Measurements from ENCODE around the gene WFS1. TPM values are rescaled to one million over a fixed set of nuclear protein-coding genes. Genes with fewer than 3 reads are reported as not detected.
A peak's percentile ranks its signal among the peaks of the same experiment; 100 is the strongest.

WFS1 gene
- total and polyA plus RNA-seq, 2 of the 13 experiments (the other 11 are each of a cell fraction or from before 2014, with no cell fraction given): 39.1 to 42.2 TPM

DNA sequence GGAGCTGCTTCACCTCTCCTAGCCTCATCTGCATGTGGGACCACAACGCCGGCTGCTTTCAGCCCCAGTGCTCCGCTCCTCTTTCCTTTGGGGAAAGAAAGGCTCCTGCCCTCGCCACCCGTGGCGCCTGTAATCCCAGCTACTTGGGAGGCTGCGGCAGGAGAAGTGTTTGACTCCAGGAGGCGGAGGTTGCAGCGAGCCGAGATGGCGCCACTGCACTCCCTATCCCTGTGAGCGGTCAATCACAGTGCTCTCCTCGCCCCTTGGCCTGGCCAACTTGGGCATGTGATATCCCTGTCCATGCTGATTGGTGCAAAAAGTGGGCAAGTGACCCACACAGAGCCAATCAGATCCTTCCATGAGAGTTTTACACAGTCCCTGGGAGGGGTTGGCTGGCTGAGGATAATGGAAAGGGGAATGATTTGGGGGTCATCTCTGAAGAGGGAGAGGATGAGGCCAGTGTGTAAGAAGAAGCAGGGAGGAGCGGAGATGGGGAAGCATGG lies 56.2 kb downstream of the WFS1 start (continued):
- TF ChIP-seq ZSCAN21 (CRISPR knock-in tag; IDR thresholded peaks at IDR 0.05; ENCODE audit: borderline replicate concordance) (no peak), GABPA (IDR thresholded peaks at IDR 0.05; ENCODE audit: low read depth, low read length) (no peak), GABPA (CRISPR knock-in tag; IDR thresholded peaks at IDR 0.05; ENCODE audit: low read depth) (no peak), AKAP8 (CRISPR knock-in tag; IDR thresholded peaks at IDR 0.05) (no peak), NFYB (CRISPR knock-in tag; IDR thresholded peaks at IDR 0.05) (peak; percentile 51; the same call in 1 of the 2 replicates)

DNA sequence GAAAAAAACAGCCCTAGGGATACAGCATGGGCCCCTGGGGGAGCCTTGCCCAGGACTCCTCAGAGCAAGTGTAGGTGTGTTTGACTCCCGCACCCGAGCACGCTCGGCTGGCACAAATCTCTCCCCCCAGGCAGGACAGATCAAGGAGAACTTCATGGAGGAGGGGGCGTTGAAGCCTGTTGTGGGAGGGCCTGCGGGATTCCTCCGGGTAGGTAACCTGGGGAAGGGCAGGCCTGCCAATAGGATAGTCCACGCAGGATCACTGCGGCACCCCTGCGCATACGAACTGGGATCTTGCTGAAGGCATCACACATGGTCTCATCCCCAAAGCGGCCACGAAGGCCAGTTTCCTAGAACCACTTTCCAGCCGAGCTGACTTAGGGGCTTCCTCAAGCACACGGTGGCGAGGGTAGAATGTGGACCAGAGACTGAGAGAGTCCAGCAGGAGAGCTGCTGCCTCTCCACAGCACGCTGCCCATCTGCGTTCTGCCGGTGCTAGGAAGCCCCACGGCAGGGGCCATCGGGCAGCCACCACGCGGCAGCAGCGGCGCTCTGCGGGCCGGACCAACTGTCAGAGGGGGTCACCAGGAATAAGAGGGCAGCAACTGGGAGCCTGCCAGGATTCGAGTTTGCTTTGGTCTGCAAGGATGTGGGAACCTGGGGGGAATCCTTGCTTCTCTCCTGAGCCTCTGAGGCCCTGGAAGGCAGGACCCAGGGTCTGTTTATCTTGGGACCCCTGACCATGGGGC lies 56.8 kb downstream of the WFS1 start:
- peaks cover 88% of the 10 kb centered on the region for H3K4me1 ChIP-seq (ENCODE audit: insufficient read depth, low read length)
- DNase-seq (ENCODE audit: low spot score) (no peak), FAIRE-seq (no peak), ATAC-seq (no peak)
- H3K27ac ChIP-seq (ENCODE audit: extremely low read length, insufficient read depth, low read length): no peak overlapping the region
- no peaks in the 10 kb centered on the region for H3K9me3 ChIP-seq (ENCODE audit: low read length)
- H3K9ac ChIP-seq (ENCODE audit: insufficient read depth, low read depth, low read length): no peak overlapping the region
- ChIA-PET POLR2A (interaction anchor here (1.0 to 1.2 kb wide), 2 partner anchors 17 to 62 kb away, joined by 5 to 9 read pairs; no protein-coding TSS in a partner anchor), CTCF (ENCODE audit: low intra/inter-chr PET ratio, low total read pairs) (interaction anchor here (1.4 to 7.9 kb wide), 4 partner anchors 17 to 75 kb away, joined by 6 to 66 read pairs (median 38); no protein-coding TSS in a partner anchor)
- 91% methylated on average over 15 of the region's 28 CpGs for WGBS (ENCODE audit: low lambda C conversion rate)
- no TSS peak for BruUV-seq (replicated peaks)
- intact Hi-C loops (cut with micrococcal nuclease; ENCODE audit: unreplicated experiment): loop anchor here (1.0 kb wide), 3 partner anchors 18 to 76 kb away; no protein-coding TSS in a partner anchor
- H3K4me3 ChIP-seq (replicated peaks in 1 of 3; ENCODE audit: insufficient read depth in 1 of 3, low read depth in 2 of 3, low read length in 3 of 3): no peak overlapping the region
- H2AFZ ChIP-seq (ENCODE audit: low read length): no peak overlapping the region
- in situ Hi-C loops (cut with HindIII; ENCODE audit: extremely low pct_ligation_motif_present, low pct_unique_long_range_greater_than_20kb): loop anchor here (5.0 kb wide), 1 partner anchor 64 kb away; no protein-coding TSS in a partner anchor
- no peaks in the 10 kb centered on the region for H3K36me3 ChIP-seq (replicated peaks in 1 of 2; ENCODE audit: control insufficient read depth in 1 of 2, insufficient read depth in 2 of 2, low read length in 2 of 2)
- peaks cover 0 to 18% of the 10 kb centered on the region in 2 experiments; a peak in 3 of 5 replicates for H3K27me3 ChIP-seq (ENCODE audit: control insufficient read depth in 1 of 2, insufficient read depth in 2 of 2, low read length in 2 of 2)
- H3K79me2 ChIP-seq (ENCODE audit: insufficient read depth, low read length): peaks cover 10% of the 10 kb centered on the region
- no peaks in the 10 kb centered on the region for H4K20me1 ChIP-seq (ENCODE audit: insufficient read depth, low read length)
- no peak overlapping the region for H3K4me2 ChIP-seq (ENCODE audit: low read depth, low read length)
- TF ChIP-seq ZNF367 (CRISPR knock-in tag; IDR thresholded peaks at IDR 0.05; ENCODE audit: borderline replicate concordance) (no peak), ISL2 (CRISPR knock-in tag; IDR thresholded peaks at IDR 0.05) (no peak), SOX5 (CRISPR knock-in tag; IDR thresholded peaks at IDR 0.05; ENCODE audit: borderline replicate concordance) (no peak), KAT2B (IDR thresholded peaks at IDR 0.05; ENCODE audit: borderline replicate concordance, low read depth, low read length) (no peak), GTF3A (CRISPR knock-in tag; conservative IDR thresholded peaks at IDR 0.05) (no peak), FOXA1 (IDR thresholded peaks at IDR 0.05) (no peak), FOXA1 (CRISPR knock-in tag; IDR thresholded peaks at IDR 0.05) (no peak), ZNF543 (CRISPR knock-in tag; IDR thresholded peaks at IDR 0.05) (no peak)
- TF ChIP-seq, protein P1, sequence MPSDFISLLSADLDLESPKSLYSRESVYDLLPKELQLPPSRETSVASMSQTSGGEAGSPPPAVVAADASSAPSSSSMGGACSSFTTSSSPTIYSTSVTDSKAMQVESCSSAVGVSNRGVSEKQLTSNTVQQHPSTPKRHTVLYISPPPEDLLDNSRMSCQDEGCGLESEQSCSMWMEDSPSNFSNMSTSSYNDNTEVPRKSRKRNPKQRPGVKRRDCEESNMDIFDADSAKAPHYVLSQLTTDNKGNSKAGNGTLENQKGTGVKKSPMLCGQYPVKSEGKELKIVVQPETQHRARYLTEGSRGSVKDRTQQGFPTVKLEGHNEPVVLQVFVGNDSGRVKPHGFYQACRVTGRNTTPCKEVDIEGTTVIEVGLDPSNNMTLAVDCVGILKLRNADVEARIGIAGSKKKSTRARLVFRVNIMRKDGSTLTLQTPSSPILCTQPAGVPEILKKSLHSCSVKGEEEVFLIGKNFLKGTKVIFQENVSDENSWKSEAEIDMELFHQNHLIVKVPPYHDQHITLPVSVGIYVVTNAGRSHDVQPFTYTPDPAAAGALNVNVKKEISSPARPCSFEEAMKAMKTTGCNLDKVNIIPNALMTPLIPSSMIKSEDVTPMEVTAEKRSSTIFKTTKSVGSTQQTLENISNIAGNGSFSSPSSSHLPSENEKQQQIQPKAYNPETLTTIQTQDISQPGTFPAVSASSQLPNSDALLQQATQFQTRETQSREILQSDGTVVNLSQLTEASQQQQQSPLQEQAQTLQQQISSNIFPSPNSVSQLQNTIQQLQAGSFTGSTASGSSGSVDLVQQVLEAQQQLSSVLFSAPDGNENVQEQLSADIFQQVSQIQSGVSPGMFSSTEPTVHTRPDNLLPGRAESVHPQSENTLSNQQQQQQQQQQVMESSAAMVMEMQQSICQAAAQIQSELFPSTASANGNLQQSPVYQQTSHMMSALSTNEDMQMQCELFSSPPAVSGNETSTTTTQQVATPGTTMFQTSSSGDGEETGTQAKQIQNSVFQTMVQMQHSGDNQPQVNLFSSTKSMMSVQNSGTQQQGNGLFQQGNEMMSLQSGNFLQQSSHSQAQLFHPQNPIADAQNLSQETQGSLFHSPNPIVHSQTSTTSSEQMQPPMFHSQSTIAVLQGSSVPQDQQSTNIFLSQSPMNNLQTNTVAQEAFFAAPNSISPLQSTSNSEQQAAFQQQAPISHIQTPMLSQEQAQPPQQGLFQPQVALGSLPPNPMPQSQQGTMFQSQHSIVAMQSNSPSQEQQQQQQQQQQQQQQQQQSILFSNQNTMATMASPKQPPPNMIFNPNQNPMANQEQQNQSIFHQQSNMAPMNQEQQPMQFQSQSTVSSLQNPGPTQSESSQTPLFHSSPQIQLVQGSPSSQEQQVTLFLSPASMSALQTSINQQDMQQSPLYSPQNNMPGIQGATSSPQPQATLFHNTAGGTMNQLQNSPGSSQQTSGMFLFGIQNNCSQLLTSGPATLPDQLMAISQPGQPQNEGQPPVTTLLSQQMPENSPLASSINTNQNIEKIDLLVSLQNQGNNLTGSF (CRISPR knock-in tag; IDR thresholded peaks at IDR 0.05): no peak
- TF ChIP-seq, protein P2, sequence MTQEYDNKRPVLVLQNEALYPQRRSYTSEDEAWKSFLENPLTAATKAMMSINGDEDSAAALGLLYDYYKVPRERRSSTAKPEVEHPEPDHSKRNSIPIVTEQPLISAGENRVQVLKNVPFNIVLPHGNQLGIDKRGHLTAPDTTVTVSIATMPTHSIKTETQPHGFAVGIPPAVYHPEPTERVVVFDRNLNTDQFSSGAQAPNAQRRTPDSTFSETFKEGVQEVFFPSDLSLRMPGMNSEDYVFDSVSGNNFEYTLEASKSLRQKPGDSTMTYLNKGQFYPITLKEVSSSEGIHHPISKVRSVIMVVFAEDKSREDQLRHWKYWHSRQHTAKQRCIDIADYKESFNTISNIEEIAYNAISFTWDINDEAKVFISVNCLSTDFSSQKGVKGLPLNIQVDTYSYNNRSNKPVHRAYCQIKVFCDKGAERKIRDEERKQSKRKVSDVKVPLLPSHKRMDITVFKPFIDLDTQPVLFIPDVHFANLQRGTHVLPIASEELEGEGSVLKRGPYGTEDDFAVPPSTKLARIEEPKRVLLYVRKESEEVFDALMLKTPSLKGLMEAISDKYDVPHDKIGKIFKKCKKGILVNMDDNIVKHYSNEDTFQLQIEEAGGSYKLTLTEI (CRISPR knock-in tag; conservative IDR thresholded peaks at IDR 0.05): no peak
